Sigmoid colon (tissue), 4 donors: ENCODE measurements around the gene USH1C.

ENCODE experiments used
- CTCF ChIP-seq, 4 experiments: fragments of 450-650 bp in 3 of 4; fragments of 200-600 bp in 1 of 4; IDR thresholded peaks; one replicate each; pipeline ENCODE4 v1.5.1; 2016 to 2019; ENCODE audit warnings: antibody characterized with exemption in 4 of 4, mild to moderate bottlenecking in 3 of 4, moderate library complexity in 2 of 4
- EP300 ChIP-seq, 4 donors: sonication (generic); formaldehyde crosslinking; IDR thresholded peaks; one replicate each; pipeline ENCODE4 v1.6.1; 2017; ENCODE audit warnings: antibody characterized with exemption in 4 of 4
- POLR2AphosphoS5 ChIP-seq, 4 donors: sonication (generic); formaldehyde crosslinking; IDR thresholded peaks; one replicate each; pipeline ENCODE4 v1.6.1; 2017; ENCODE audit warnings: antibody characterized with exemption in 4 of 4

DNA sequence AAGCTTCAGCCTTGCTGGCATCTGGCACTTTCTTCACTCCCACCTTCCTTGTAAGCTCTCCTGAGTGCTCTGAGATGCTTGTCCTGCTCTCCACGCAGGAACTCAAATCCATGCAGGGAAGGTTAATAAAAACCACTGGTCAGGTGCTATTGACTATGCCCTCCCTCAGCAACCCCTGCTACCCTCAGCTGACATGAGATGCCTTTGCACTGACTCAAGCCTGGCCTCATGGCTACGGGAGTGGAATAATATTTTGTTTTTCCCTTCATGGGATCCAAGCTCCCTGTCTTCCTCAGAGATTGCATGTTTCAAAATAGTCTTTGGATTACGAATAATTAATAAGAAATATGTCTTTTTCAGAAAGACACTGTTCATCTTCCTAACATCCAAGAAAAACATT lies 35.9 kb downstream of the USH1C start:
- TF ChIP-seq EP300 (IDR thresholded peaks at IDR 0.05) (no peak), POLR2AphosphoS5 (IDR thresholded peaks at IDR 0.05) (no peak), CTCF (IDR thresholded peaks at IDR 0.05) (no peak)
